GM18499 (cell line): ENCODE data around the gene CNOT6.
"Not testable (repeated sequence)": the region's sequence is repeated elsewhere in the genome, so short reads cannot be mapped to it uniquely, and the experiment has no call there.

Experiments used
- ATAC-seq: cut with Tn5 transposase; IDR thresholded peaks from one replicate; pipeline ENCODE4 v1.9.1; 2021; ENCODE audit warnings: moderate number of reproducible peaks; ENCODE audit not compliant: insufficient read depth, unreplicated experiment

Gene CNOT6

DNA sequence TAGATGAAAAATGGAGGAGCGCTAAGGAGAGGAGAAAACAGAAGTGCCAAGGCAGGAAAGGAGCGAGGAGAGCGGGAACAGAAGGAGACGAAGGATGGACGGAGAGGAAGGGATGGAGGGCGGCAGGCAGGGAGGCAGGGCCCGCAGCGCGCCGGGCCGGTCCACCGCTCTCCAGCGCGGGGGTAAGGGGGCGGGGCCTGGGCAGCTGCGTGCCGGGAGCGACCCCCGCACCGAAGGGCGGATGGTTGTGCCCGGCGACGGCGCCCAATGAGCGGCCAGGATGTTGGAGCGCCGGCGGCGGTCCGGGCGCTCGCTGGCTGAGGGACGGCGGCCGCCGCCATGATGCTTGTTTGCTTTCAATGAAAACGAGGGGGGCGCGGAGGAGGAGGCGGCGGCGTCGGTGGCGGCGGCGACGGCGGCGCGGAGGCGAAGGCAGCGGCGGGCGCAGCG lies at the start of gene CNOT6:
Gene CNOT6, plus strand, starts transcription at position 320 of the 450 bp plus-strand sequence. CDS start 34,898 bp downstream, outside the sequence.
- ATAC-seq: peak; percentile 58

GRCh38 chr5:180454752-180455151 lies 39.4 kb upstream of the CNOT6 start:
- no peak for ATAC-seq

DNA sequence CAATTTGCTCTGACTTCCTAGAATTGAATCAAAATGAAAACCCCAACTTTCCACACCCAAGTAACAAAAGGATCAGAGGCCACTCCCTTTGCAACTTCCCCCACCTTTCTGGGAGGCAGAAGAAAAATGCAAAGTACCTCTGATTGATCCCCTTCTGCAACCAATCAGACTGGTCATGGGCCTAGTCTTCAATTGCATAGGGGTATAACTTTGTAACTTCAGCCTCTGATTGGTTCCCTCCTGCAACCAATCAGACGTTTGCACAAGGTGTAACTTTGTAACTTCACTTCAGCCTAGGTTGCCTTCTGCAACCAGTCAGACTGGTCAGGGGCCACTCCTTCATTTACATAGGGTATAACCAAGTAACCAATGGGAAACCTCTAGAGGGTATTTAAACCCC lies 38.3 kb upstream of the CNOT6 start:
- ATAC-seq: no peak

- no peak for ATAC-seq
These were observed 37.4 kb upstream of the CNOT6 start for GRCh38 chr5:180456792-180457191.

GRCh38 chr5:180458852-180459673 lies 35.1 kb upstream of the CNOT6 start:
- not testable (repeated sequence) for ATAC-seq

DNA sequence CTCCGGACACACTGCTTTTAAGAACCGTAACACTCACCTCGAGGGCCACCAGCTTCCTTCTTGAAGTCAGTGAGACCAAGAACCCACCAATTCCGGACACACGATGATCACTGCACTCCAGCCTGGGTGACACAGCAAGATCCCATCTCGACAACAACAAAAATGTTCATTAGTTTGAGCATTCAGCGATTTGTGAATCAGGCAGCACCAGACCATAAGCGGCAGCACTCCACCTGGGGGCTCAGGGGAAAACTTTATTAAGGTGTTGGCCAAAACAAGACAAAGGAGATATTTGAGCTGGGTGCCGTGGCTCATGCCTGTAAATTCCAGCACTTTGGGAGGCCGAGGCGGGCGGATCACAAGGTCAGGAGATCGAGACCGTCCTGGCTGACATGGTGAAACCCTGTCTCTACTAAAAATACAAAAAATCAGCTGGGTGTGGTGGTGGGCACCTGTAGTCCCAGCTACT lies 34.5 kb upstream of the CNOT6 start:
- ATAC-seq: not testable (repeated sequence)

GRCh38 chr5:180460834-180461233 lies 33.3 kb upstream of the CNOT6 start:
- ATAC-seq: no peak

DNA sequence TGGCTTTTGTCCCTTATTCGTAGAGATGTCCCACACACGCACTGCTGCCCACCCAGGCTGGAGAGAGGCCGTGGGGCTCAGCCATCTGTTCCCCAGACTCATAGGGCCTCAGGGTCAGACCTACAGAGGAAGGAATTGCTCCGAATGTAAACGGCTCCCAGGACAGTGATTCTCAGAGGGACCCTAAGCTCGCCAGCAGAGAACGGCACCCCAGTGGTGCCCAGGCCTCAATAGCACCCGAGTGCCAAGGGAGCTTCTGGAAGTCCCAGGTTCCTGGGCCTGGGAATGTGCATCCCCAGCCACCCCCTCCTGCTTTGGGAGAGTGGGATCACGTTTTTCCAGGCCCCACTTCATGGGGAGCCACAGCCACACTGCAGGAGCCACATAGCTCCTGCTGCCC lies 32.9 kb upstream of the CNOT6 start:
- ATAC-seq: no peak

GRCh38 chr5:180463216-180463900 lies 30.8 kb upstream of the CNOT6 start:
- no peak for ATAC-seq

- ATAC-seq: no peak
These were observed 30.1 kb upstream of the CNOT6 start for GRCh38 chr5:180463916-180464602.

DNA sequence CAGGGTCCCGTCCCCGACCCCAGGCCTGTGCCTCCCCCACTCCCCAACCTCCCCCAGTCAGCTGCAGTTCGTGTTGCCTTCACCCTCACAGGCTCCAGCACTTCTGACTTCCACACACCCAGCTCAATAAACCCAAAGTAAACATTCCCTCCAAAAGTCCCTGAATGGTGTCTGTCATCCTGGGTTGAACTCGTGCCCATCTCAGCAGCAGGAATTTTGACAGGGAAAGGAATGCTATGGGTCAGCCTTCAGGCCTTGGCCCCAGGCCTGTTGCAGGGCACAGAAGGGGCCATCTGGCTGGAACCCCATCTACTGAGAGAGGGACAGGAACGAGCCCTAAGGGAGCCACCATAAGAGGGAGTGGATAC lies 29.6 kb upstream of the CNOT6 start:
- ATAC-seq: no peak

DNA sequence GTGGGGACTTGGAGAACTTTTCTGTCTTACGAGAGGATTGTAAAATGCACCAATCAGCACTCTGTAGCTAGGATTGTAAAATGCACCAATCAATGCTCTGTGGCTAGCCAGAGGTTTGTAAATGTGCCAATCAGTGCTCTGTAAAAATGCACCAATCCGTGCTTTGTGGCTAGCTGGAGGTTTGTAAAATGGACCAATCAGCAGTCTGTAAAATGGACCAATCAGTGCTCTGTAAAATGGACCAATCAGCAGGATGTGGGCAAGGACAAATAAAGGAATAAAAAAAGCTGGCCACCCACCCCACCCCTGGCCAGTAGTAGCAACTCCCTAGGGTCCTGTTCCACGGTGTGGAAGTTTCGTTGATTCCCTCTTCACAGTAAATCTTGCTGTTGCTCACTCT lies 29.1 kb upstream of the CNOT6 start:
- not testable (repeated sequence) for ATAC-seq

DNA sequence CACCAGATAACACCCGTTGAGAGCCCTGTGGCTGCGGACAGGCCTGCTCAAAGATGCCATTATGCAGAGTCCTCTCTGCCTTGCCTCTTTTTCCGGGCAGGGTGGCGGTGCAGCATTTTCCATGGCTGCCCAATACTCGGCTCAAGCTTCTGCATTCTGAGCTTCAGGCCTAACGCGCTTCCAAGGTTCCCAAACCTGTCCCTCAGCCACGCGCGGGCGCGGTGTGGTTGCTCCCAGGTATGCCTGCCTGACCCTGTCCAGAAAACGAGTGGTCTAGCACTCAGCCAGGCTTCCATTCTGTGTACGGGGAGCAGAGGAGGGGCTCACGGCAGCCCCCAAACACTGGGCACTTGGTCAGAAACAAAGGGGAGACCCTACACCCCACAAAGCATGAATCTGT lies 27.9 kb upstream of the CNOT6 start:
- no peak for ATAC-seq

- no peak for ATAC-seq
These were observed 26.9 kb upstream of the CNOT6 start for GRCh38 chr5:180467028-180467975.

DNA sequence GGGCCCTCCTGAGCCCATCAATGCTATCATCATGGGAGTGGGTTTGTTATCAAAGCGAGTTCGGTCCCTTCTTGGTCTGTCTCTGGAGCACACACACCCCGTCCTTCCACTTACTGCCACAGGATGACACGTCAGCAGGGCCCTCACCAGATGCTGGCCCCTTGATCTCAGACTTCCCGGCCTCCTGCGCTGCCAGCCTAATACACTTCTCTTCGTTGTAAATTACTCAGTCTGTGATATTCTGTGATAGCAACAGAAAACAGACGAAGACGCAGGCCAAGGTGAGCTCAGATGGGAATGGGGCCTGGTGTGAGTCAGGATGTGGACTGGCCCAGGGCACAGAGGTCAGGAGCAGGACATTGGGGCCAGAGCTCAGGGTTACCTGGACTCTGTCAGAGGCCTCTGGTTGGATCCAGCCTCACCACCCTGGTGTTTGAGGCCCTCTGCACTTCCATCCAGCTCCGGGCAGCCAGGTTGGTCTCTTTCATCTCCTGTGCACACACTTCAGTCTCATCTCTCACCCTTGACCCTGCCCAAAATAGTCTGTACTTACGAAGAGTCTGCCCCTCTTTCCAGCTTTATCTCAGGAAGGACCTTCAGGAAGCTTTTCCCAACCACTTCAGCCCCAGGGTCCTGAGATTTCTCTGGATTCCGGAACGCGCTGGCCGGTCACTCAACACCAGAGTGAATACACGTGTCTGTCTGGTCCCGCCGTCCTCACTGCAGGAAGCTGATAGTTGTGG lies 26.0 kb upstream of the CNOT6 start:
- ATAC-seq: no peak

GRCh38 chr5:180468732-180469585 lies 25.2 kb upstream of the CNOT6 start:
- ATAC-seq: no peak

DNA sequence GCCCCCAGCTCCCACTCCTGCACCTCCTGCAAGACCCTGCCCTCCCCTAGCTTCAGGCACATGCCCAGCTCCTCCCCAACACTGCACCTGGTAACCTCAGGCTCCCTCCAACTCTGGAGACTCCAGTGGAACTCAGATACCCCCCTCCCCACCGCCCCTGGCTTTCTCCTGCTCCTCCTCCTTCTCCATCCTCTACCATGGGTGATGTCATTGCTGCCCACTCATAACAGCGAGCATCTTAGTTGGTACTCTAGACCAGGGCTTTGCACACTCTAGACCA lies 24.7 kb upstream of the CNOT6 start:
- no peak for ATAC-seq

DNA sequence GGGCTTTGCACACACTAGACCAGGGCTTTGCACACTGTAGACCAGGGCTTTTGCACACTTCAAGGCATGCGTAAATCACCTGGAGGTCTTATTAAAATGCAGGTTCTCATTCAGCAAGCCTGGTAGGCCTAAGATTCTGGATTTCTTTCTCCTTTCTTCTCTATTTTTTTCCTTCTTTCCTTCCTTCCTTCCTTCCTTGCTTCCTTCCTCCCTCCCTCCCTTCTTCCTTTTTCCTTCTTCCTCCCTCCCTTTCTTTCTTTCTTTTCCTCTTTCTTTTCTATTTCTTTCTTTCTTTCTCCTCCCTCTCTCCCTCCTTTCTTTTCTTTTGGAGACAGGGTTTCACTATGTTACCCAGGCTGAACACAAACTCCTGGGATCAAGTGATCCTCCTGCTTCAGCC lies 24.3 kb upstream of the CNOT6 start:
- no peak for ATAC-seq

- ATAC-seq: no peak
These were observed 23.8 kb upstream of the CNOT6 start for GRCh38 chr5:180470361-180470760.
